GM21619 (cell line): ENCODE data around the gene EMX1.

ENCODE experiments used
- ATAC-seq: cut with Tn5 transposase; IDR thresholded peaks from one replicate; pipeline ENCODE4 v1.9.1; 2021; ENCODE audit not compliant: unreplicated experiment

Gene EMX1

DNA sequence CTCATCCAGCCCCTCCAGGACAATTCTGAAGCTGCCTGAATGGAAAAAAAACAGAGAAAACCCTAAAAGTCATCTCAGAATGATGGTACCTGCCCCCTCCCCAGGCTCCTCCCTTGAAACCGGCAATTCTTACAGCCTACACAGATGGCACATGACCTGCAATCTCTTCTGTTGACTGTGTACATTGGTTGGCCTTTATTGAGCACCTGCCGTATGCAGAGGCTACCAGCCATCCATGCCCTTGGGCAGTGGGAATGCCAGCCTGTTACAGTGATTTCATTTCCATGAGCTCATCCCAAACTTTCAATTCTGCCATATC lies 57.1 kb downstream of the EMX1 start:
- no peak for ATAC-seq

DNA sequence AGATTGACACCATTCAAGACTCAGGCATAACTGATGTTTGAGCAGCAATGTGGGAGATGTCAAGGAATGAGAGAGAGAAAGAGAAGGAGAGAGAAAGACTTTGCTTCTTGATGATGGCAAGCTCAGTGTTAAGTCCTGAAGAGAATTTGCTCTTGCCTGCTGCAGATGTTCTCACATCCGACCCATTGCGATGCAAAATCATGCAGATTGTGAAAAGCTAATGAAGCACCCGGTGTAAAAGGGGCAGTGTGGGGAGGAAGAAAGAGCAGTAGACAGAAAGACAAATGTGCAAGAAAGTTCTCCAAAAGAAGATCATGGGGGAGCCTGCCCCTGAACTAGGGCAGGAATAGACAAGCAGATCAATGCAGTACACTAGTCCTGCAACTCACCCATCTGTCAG lies 57.7 kb downstream of the EMX1 start:
- ATAC-seq, result no peak

DNA sequence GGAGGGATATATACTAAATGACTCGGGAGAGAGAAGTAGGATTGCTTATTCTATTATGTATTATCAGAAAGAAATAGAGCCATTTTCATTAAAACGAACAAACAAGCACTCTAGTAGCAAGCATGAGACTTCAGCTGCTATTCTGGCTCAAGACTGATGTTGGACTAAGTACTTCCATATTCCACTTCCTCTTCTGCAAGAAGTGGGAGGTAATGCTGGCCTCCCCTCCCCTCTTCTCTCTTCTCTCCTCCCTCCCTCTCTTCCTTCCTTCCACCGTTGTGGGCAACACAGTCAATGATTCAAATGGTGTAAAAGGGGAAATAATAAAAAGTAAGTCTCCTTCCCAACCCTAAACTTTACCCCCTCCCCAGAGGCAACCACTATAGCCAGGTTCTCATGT lies 62.6 kb downstream of the EMX1 start:
- ATAC-seq, result no peak

DNA sequence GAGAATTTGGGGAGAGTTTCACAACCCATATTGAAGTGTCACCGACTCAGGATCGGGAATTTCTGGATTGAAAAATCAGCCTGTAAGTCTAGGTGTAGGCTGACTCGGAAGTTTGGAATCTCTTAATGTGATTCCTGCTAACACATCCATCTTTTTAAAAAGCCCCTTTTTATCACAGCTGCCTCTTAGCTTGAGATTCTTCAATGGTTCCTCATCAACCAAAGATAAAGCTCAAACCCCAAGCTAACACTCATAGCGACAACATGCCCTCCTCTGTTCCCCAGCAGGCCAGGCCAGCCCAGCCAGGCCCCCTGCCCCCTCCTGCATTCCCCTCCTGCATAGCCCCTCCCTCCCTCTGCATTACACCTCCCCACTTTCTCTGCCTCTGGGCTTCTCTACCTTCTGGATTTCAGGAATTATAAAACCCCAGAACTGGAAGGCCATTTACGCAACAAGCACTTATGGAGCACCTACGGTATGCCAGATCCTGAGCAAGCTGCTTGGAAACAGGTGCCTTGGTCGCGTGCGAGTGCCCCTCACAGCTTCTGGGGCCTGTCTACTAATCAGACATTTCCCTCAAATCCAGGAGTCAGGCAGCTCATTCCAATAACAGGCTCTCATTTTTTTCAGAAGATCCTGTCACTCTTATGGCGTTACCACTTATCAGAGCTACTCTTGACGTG lies 63.4 kb downstream of the EMX1 start:
- no peak for ATAC-seq

DNA sequence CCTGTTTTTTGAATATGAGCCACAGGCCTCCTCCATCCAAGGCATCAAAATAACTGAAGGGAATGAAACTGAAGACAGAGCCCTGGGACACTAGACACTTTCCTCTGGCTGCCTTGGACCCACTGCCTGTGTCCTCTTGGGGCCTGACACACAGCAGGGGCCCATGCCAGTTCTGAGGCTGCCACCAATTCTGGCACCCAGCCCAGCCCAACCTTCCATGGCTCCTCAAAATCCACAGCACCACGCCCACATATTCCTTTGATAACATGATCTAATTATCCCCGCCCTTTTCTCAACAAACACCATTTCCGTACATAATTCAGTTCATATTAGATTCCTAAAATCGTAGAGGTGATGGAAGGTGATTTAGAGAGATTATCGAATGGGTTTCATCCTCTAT lies 64.2 kb downstream of the EMX1 start:
- ATAC-seq, result no peak

DNA sequence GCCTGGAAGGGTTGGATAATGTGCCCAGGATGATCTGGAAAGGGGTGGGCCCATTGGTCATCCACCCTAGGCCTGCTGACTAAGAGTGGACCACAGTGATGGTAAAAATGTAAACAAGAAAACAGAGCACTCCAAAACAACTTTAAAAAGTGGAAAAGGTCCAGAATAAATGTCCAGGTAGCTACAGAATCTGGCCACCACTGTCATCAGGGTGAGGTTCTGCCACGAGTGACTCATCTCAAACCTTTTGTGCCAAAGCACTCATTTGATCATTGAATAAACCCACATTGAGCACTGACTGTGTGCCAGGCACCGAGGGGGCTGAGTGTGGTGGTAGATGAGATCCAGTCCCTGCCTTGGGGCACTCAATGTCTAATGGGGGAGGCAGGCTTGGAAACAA lies 64.9 kb downstream of the EMX1 start:
- ATAC-seq, result no peak

DNA sequence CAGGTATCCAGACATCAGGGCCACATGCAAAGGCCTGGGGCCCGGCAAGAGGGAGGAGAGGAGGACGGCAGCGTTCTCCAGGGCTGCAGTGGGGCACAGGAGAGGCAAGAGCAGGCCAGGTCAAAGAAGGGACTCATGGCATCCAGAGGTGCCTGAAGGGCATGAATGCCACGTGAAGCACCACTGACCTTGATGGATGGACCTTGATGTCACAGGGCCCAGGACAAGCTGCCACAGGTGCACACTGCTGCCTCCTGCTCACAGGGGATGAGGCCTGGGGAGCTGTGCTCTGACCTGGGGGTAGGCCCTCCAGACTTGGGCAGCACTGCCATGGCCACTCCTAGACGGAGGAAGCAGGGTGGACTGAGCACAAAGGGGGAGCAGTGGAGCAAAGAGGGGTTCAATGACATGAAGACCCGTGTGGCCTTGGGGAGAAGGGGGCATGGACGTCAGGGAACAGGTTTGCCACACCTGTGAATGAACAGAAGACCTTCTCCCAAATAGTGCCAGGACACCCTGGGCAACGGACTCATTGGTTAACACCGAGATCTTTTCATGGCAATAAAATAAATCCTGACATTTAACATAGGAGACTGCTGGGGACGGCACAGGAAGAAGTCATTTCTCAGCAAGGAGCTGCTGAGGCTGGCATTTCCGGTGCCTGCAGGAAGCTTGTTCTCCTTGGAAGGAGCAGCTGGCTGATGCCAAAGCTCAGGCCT lies 65.6 kb downstream of the EMX1 start:
- ATAC-seq, result no peak

DNA sequence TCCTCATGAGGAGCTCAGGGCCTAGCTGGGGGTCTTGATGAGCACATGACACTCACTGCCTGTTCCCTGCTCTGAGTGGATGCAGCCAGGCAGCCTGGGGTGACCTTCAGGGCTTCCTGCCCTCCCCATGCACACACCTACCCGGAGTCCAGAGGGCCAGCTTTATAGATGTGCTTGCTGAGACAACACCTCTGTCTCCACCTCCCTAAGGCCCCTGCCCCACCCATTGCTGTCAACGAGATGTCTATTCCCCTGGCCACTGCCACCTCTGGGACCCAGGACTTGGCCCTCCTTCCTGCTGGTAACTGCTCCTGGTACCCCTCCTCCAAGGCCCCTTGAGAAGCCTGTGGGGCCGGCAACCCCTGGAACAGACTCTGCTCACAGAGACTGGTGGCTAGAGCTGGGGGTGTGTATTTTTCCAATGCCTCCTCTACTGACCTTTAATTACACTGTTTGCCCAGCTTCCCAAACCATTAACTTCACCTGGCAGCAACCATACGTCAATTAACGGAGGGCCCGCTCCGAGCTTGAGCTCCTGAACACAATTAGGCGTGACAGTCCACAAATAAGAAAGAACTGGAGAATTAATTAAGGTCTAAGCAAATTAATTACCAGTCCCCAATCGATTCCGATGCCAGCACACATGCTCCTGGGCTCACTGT lies 66.3 kb downstream of the EMX1 start:
- no peak for ATAC-seq

DNA sequence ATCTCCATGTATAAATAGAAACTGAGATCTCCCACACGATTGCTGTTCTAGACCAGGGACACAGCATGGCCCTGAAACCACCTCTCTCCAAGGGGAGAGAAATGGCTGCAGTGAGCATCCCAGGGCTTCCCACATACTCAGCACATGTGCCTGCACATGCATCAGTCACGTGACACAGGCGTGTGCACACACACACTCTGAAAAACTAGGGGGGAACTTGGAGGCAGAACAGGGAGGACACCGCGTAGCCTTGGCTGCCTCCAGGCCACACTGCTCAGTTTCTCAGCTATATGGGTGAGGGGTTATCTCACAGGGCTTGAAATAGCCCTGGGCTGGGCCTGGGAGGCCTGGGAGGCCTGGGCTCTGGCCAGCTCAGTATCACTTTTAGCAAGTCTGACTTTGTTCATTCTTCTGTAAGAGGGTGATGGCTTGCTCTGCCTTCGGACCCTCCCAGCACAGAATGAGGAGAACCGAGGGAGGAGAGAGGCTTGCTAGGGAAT lies 66.9 kb downstream of the EMX1 start:
- ATAC-seq, result no peak
